CD4-positive, alpha-beta T cell treated with Interleukin-2 at 100 ng/mL for 4 hours (primary cell): Measurements from ENCODE around the gene SPAG4.

Experiments
- DNase-seq: peaks from one replicate; pipeline ENCODE4 v3.0.0-alpha.2; 2020; ENCODE audit warnings: low spot score

Gene SPAG4, protein sequence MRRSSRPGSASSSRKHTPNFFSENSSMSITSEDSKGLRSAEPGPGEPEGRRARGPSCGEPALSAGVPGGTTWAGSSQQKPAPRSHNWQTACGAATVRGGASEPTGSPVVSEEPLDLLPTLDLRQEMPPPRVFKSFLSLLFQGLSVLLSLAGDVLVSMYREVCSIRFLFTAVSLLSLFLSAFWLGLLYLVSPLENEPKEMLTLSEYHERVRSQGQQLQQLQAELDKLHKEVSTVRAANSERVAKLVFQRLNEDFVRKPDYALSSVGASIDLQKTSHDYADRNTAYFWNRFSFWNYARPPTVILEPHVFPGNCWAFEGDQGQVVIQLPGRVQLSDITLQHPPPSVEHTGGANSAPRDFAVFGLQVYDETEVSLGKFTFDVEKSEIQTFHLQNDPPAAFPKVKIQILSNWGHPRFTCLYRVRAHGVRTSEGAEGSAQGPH

DNA sequence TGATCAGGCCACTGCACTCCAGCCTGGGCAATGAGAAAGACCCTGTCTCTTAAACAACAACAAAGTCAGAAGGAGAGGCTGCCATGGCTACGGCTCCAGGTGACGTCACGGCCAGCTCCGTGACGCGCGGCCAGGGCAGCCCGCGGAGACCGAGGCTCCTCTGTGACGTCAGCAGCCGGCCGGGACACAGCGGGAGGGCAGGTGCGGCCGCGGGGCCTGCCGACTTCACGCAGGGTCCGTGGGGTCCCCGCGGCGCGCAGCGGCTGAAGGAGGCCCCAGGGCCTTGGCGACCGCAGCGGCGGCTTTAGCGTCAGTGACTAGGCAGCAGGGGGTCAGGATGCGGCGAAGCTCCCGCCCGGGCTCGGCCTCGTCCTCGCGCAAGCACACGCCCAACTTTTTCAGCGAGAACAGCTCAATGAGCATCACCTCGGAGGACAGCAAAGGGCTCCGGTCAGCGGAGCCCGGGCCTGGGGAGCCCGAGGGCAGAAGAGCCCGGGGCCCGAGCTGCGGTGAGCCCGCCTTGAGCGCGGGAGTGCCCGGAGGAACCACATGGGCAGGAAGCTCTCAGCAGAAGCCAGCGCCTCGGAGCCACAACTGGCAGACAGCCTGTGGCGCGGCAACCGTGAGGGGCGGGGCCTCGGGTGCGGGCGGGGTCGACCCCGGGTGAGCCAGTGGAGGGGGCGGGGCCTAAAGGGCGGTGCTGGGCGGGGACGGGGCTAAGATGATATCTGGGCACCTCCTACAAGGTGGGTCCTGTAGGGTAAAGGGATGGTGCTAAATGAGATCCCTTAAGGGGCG is at the start of gene SPAG4:
Gene SPAG4 (plus strand): TSS at position 163 of the 798 bp plus-strand sequence. CDS start 175 bp downstream, at position 338.
- DNase-seq = peak; percentile 100

DNA sequence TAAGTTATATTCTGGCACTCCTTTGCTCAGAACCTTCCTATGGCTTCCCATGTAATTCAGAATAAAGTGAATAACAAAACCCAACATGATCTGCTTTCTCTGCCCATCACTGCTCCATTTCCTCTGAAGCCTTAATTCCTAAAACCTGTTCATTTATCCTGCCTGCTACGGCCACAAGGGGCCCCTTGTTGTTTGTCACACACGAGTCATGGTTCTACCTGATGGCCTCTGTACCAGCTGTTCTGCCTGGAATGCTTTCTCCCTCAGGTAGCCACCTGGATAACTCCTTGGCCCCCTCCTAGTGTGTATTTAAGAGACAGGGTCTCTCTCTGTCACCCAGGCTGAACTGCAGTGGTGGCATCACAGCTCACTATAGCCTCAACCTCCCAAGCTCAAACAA is 47.0 kb upstream of the SPAG4 start:
- no peak for DNase-seq

DNA sequence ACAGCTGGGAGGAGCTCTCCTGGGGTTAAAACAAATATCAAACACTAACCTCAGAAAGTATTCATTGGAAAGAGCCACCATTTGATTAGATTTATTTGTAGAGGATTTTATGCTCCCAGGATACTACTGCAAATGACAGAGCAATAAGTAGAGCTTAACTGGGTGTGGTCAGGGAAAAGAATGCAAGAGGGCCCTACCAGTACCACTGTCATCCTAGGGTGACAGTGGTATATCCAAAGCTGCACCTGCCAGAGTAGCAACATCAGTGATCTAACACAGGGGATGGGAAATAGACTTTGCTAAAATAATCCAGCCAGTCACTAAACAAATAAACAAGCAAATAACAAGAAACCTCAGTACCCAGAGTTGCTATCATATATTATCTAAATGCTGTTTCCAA is 44.1 kb upstream of the SPAG4 start:
- no peak for DNase-seq

DNA sequence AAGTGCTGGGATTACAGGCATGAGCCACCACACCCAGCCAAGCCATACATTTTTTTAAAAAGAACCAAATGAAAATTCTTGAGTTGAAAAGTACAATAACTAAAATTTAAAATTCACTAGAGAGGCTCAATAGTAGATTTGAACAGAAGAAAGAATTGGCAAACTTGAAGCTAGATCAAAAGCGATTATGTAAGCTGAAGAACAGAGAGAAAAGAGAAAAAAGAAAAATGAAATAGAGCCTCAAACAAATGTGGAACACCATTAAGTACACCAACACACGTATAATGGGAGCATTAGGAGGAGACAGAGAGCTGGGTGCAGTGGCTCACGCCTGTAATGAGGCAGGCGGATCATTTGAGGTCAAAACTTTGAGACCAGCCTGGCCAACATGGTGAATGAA is 42.8 kb upstream of the SPAG4 start:
- no peak for DNase-seq

DNA sequence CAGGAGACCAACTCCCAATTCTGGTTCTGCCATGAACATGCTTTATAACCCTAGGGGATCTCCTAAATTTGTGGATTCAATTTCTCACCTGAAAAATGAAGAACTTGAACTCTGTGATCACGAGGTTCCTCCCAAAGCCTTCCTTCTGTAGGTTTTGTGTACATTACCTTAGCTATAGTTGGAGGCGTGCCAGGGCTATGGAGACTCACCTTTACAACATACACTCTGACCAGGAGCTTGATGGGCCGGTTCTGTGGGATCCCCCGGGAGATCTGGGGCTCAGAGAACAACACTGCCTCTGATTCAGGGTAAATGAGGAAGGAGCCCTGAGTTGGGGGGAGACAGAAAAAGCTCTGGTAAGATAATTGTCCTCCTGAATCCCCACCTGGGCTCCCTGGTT is 39.7 kb upstream of the SPAG4 start:
- DNase-seq = no peak

DNA sequence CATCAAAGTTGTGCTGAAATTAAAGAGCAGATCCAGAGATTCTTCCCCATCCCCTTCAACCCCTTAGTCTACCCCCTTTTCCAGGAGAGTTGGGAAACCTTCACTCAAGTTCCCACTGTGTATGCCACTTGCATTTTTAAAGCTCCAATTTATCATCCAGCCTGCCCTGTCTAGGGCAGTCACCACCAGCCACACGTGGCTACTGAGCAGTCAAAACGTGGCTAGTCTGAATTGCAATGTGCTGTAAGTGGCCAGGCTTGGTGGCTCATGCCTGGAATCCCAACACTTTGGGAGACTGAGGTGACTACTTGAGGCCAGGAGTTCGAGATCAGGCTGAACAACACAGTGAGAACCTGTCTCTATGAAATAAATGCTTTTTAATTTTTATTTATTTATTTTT is 38.8 kb upstream of the SPAG4 start:
- DNase-seq = no peak

DNA sequence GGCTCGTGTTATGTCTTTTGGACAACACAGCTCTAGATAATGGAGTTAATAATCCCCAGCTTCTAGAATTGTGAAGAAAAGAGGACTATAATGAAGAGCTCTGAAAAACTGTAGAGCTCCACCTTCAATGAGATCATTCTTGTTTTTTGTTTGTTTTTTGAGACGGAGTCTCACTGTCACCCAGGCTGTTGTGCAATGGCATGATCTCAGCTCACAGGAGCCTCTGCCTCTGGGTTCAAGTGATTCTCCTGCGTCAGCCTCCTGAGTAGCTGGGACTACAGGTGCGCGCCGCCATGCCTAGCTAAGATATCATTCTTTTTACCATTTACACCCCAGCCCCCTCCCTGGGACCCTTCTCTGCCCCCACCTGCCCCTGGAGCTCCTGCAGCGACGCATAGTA is 37.2 kb upstream of the SPAG4 start:
- DNase-seq = no peak

DNA sequence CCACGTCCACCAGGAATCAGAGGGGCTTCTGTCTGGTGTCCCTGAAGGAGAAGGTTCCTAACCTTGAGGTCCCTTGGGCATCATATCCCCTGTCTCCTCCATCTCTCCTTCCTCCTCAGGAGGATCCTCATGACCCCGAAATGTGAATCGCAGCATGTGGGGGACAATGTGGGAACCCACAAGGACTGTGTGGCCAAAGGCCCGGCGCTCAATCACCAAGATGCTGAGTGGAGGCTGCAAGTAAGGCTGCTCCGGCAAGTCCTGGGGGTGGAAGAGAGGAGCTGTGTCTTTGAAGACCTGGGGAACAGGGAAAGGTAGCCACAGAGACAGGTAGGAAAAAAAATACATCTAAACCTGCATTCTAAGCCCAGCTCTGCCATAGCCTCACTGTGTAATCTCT is 36.4 kb upstream of the SPAG4 start:
- no peak for DNase-seq

DNA sequence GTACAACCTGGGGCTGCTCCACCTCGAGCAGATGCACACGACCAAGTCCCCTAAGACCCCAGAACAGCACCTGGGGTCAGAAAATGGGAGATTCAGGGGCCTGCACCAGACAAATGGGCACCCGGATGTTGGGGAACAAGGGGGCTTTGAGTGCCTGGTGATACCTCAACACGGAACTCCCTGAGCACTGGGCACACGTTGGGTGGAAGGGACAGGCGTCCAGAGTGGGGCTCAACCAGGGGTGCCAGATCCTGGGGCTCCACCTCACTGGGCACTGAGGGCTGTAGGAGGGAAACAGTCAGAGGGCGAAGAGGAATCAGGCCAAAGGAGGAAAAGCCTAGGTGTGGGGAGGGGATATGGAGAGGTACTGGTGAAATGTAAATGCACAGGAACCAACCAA is 33.5 kb upstream of the SPAG4 start:
- DNase-seq = no peak

DNA sequence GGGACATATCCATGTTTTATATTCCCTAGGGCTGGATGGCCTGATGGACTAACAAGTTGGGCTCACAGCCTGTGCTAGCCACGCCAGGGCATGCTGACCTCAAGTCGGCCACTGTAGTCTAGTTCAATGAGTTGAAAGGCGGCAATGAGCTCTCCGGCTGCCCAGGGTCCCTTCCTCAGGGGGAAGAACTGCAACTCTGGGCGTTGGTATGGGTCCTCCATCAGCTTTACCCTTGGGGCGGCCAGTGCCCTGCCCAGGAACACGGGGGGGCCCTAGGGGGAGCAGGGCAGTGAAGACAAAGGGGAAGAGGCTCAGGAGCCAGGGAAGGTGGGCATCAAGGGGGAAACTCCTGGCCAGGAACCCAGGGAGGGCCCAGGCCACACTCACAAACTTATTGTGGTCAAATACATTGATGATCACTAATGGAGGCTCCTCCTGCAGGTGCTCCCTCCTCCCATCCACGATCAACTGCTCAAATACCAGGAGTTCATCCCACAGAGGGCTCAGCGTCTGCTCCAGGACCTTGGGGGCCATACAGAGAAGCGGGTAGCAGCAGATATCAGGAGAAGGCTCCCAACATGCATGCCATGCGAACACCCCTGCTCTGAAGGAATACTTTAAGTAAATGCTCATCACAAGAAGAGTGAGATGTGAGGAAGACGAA is 32.8 kb upstream of the SPAG4 start:
- no peak for DNase-seq

DNA sequence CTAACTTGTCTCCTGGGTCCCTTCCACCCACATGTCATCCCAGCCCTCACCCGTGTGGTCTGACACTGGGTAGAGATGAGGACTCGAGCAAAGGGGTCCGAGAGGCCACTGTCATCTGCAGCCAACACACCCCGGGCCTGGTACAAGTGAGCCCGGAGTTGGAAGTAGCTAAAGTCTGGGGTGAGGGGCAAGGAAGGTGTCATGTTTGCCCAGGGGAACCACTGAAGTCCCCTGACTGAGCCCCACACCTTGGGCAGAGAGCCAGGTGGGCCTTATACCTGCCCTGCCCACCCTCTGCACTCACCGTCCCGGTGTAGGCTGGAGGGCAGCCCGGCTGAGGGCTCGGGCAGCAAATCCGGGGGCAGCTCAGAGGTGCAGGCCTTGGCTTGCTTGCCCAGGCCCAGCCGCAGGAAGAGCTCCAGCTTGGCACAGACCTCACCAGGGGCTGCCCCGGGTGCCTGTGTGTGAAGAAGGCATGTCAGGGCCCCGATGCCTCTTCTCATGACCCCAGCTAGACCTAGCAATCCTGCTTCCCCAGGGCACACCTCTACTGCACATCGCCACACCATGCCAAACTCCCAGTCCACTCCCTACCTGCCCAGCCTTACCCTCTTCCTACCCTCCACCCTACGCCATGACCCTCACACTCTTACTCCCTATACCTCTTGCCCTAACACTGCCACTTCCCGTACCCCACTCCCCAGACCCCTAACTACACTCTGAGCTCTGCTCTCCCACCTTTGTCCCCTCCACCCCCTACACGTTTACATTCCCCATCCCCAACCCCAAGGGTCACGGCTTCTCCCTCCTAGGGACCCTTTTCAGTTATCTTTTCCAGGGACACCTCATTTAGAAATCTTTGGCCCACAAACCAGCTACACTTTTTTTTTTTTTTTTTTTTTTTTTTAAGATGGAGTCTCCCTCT is 31.7 kb upstream of the SPAG4 start:
- DNase-seq = no peak

DNA sequence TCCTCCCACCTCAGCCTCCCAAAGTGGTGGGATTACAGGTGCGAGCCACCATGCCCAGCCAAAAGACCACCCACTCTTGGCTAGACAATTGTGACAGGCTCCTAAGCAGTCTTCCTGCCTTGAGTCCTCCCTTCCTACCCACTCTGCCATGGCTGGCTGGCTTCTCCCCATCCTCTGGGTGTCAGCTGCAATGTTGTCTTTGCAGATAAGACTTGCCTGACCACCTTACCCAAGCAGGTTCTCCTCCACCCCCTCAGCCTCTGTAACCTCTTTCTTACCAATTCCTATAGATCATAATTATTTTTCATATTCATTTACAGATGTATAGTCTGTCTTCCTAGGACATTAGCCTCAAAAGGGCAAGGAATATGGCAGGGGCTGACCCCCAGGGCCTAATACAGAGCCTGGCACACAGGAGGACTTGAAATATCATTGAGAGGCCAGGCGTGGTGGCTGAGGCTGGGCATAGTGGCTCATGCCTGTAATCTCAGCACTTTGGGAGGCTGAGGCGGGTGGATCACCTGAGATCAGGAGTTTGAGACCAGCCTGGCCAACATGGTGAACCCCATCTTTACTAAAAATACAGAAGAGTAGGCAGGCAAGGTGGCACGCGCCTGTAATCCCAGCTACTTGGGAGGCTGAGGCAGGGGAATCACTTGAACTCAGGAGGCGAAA is 28.7 kb upstream of the SPAG4 start:
- no peak for DNase-seq

DNA sequence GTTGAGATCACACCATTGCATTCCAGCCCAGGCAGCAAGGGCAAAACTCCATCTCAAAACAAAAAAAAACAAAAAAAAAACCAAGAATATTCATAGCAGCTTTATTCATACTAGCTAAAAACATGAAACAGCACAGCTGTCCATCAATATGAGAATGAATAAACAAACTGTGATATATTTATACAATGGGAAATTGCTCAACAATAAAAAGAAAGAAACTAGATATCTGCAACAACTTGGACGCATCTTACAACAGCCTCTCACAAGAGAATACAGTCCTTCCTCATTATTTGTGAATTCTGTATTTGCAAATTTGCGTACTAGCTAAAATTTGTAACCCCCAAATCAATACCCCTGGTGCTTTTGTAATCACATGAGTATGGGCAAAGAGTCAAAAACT is 28.2 kb upstream of the SPAG4 start:
- DNase-seq = no peak

DNA sequence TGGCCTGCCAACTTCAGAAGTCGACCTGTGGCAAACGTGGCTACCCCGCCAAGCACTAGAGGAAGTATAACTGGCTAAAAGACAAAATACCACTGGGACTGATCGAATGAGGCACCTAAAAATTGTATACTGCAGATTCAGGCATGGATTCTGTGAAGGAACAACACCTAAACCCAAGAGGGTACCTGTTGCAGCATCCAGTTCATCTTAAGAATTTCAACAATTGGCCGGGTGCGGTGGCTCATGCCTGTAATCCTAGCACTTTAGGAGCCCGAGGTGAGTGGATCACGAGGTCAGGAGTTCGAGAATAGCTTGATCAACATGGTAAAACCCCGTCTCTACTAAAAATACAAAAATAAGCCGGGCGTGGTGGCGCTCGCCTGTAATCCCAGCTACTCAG is 27.2 kb upstream of the SPAG4 start:
- DNase-seq = no peak

DNA sequence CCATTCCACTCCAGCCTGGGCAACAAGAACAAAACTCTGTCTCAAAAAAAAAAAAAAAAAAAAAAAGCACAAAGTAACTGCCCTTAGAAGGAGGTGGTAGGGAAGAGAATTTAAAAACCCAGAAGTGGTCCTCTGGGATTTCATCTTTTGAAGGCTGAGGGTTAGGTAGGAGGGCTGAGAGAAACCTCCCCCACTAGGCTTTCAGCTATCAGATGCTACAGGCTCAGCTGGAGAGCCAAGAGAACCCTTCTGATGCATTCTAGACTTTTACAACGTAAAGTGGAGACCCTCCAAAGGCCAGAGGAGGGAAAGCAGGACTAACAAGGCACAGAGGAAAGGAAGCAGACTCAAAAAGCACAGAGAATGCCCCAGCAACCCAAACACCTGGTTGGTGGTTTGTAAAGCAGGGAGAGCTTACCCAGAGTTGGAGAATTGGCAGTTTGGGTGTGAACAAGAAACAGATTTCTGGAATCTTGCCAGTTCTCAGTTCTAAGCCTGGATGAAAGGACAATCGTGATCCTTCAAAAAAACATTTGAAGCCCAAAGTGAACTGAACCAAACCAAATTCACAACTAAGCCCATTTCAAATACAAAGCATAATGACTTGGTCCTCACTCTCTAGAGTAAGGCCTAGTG is 23.2 kb upstream of the SPAG4 start:
- no peak for DNase-seq

DNA sequence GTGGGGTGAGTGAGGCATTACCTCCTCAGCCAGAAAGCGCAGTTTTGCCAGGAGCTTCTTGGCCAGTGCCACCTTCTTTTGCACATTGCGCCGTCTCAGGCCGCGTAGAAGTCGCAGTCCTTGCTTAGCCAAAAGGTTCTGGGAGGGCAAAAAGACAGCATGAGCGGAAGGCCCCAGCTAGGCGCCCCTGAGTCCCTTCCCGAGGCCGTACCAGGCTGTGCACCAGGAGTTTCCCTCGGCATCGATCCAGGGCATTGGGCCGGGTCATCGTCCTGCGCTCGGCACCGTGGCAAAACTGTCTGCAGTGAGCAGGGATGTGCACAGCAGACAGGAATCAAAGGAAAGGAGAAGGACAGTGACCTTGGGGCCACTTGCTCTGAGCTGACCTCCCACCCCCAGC is 20.2 kb upstream of the SPAG4 start:
- no peak for DNase-seq

DNA sequence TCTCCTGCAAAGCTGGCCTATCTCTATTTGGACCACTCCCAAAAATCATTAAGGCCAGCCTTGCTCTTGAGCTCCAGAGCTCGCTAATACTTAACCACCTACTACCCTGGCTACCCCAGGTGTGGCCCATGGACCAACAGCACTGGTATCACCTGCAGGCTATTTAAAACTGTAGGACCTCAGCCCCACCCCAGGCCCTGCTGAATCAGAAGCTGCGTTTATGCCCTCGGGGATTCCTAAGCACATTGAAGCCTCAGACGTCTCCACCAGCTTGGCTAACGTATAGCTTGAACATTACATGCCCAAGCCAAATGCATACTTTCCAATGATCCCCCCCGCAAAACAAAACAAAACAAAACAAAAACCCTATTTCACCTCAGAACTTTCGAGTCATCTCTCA is 19.7 kb upstream of the SPAG4 start:
- DNase-seq = no peak

DNA sequence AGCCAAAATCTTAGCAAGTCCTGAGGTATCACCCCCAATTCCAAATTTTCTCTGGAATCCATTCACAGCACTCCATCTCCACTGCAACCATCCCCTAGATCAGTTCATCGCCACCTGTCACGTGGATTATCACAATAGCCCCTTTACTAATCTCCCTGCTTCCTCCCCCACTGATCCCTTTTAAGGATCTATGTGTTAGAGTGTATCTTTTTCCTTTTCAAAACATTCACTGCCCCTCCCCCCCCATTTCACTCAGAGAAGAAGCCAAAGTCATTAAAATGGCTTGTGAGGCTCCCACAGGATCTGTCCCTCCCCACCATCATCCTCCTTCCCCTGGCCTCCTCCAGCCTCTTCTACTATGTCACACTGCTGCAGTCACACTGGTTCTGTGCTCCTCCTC is 18.4 kb upstream of the SPAG4 start:
- DNase-seq = no peak

DNA sequence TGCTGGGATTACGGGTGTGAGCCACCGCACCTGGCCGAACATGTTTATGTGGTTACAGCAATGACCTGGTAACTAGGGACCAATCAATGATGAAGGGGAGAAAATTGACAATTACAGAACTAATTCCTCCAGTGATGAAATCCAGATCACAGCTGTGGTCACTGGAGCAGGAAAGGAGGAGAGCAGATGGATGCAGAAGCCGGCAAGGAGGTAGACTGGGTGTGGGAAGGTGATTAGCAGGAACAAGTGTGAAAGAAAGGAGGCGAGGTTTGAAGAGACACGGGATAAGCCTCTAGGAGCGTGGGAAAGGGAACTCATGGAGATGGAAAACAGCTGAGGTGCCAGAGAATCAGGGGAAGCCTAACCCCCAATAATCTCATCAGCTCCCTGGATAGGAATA is 17.2 kb upstream of the SPAG4 start:
- no peak for DNase-seq

DNA sequence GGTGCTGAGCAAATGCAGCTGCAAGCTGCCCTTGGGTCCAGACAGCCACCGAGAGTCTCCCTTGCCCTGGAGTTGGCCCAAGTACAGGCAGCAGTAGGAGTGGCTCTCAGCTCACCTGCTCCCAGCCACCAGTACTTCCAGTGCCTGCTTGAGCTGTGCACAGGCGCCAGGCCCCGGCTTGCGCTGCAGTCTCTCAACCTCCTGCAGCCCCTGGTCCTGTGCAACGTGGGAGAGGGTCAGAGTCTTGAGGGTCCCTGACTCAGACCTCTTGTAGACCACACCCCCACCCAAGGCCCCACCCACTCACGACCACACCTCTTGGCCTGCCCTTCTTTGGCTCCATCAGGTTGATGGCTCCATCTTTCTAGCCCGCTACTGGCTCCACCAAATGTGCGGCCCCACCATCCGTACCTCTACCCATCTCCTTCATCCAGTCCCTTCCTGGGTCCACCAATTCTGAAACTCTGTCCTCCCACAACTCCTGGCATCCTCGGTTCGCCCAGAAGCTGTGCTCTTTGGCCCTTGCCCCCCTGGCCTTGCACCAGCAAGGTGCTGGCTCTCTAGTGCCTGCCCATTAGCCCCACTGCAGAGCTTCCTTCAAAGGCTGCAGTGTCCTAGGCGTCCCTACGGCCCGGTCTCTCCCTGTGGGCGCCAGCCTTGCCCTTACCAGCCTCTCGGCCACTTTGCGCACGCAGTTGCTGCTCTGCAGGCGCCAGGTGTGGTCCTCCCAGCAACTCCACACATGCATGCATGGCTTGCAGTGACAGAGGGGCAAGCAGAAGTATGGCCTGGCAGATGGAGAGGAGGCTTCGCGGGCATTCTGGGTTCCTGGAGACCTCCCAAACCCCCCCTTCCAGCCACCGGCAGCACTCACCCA is 16.5 kb upstream of the SPAG4 start:
- no peak for DNase-seq
